ENCODE measurements around the gene TRMT5.

TRMT5 gene

DNA sequence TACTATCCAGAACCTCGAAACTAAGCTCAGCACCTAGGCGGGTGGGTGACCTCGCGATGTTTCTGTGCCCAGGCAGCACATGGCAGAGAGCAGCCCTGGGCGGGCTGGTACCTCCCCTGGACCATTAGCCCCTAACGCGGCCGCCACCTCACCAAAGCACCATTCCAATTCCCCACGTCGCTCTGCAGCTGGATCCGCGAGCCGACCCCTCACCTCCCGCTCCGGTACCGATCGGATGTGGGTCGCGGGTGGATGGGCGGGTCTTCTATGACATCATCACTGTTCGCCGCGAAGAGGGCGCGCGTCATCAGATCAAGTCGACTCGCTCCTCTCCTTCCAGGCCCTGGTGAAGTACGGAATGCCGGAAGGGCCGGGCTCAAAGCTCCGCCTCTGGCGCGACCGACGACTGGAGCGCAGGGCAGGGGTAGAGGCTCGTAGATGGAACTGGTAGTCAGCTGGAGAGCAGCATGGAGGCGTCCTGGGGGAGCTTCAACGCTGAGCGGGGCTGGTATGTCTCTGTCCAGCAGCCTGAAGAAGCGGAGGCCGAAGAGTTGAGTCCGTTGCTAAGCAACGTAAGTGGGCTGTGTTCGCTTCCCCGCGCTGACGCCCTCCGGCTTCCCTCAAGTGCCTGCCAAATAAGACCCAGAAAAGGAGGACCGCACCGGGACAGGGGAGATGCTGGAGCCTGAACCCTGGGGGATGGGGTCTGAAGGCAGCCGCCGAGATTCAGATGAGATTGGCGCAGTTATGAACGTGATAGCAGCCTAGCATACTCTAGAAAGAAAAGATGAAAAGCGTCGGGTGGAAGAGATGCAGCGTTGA is at the start of gene TRMT5, which contains the start of gene SLC38A6:
TRMT5 (minus strand) TSS at position 269 of the 822 bp plus-strand sequence; CDS start at position 163, 106 bp downstream.
SLC38A6 (plus strand) TSS at position 435 of the 822 bp plus-strand sequence; CDS start at position 468, 33 bp downstream.
- DNase-seq, result peak; percentile 84

GRCh38 chr14:61026526-61026925 is 45.6 kb upstream of the TRMT5 start:
- DNase-seq, result no peak

DNA sequence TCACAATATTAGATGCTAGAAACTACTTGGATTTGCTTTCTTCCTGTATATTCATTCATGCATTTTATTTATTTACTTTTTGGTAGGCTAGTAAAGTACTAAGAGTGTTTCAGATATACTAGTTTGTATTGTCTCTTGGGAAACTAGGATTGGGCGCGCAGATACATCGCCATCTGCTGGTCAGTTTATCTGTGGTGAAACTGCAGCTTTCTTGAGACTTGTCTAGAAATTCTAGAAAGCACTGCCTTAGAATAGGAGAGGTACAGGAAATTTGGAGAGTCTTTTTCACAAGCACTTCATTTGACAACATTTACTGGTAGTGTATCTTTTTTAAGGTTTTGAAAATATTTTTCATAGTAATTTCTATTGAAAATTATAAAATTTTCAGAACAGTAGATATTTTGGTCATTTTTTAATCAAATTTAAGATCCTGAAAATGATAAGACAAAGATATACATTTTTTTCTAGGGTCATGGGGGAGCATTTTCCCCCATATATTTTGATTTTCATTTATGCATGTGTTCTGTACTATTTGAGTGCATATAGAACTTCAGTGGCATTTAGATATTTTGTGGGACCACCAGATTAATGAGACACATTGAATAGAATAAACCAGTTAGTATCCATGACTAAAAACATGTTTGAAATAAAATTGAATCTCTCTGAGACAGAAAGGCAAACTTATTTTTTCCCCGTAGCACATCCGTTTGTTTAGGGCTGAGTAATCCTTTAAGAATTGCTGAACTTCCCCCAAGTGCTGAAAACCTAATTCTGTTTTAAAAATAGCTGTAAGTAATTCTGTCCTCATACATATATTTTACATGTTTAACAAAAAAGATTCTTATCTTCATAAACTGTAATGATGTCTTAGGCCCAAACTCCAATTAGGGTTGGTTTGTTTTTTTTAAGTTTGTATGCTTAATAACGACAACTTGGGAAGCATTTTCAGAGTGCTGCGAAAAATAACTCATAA is 44.7 kb upstream of the TRMT5 start:
- DNase-seq, result peak; percentile 12

GRCh38 chr14:61019537-61019936 is 38.7 kb upstream of the TRMT5 start:
- DNase-seq, result no peak

- DNase-seq, result no peak
Observed at GRCh38 chr14:61003571-61003970, 22.7 kb upstream of the TRMT5 start.

GRCh38 chr14:60999536-60999935 is 18.7 kb upstream of the TRMT5 start:
- DNase-seq, result no peak

DNA sequence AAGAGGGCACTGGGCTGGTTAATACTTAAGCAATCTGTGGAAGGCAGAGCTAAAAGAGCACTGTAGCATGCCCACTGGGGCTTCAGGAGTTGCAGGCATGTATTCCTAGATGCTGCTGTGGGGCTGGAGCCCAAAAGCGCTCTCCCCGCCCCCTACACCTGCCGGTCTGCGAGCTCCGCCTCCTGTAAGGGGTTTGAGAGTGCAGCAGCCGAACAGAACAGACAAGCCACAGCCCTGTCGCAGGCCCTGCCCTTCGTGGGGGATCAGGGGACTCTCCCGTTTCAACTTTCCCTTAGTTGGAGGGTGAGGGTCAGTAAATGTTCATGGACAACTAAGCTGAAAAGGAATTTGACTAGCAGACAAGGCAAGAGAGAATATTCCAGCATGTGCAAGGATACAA is 17.7 kb upstream of the TRMT5 start:
- no peak for DNase-seq

DNA sequence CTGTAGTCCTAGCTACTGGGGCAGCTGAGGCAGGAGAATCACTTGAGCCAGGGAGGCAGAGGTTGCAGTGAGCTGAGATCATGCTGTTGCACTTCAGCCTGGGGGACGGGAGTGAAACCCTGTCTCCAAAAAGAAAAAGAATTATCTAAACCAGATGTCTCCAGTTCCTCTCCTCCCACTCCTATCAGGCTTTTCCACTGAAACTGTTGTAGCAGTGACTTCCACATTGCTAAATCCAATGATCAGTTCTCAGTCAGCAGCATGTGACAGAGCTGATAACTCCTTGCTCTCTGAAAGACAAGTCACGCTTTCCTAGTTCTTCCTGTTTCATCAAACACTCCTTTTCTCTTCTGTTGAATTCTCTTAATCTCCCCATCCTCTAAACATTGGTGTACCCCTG is 8.7 kb upstream of the TRMT5 start:
- no peak for DNase-seq

DNA sequence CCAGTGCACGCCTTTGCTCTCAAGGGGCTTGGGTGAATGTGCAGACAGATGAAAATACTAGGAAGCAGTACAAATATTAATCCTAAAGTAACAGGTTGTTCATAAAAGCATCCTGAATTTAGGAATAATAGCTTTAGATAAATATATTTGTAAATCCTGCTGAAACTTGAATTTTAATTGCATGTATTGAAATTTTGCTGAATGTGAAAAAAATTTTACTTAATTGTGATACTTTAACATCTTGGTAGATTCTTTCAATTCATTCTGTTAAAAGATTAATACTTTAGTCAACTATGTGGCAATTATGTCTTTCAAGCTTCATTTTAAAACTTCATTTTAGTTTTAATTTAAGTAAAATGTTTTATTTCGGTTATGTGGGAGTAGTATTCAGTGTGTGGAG is 5.6 kb upstream of the TRMT5 start:
- DNase-seq, result no peak

- DNase-seq, result no peak
Observed at GRCh38 chr14:60984196-60984595, 3.3 kb upstream of the TRMT5 start.

DNA sequence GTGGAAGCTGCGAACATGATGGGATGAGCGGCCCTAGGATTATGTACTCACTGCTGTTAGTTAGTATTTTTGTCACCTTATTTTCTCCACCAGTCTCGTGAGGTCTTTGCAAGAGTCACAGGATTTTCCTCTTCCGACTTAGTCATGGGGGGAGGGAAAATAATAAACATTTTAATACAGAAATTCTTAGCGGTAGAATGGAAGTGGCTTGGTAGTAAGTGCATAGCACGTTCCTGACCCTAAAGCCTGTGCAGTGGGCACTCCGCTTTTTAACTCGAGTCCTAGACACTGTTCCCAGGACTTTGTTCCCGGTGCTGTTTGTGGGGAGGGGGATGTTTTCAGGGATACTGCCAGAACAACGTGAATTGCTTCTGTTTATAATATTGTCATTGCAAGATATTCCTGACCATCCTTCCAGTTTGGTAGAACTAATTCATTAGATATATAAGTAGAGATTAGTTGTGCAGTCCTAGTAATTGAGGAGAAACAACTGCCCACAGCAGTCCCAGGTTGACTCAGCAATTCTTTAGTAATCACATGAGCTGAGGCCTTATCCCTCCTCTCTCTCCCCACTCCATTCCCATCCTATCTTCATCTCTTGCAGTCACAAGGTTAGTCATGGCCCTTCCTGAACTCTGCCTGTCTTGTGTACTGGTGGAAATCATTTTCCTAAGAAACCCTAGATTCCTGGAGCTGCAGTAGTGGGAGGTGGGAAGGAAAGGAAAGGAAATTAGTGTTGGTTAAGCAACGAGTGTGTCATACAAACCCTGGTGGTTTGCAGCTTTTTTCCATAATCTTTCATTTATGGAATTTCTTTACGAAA is 965 bp upstream of the TRMT5 start:
- no peak for DNase-seq

GRCh38 chr14:60977847-60978246 is 3.0 kb downstream of the TRMT5 start:
- DNase-seq, result no peak

DNA sequence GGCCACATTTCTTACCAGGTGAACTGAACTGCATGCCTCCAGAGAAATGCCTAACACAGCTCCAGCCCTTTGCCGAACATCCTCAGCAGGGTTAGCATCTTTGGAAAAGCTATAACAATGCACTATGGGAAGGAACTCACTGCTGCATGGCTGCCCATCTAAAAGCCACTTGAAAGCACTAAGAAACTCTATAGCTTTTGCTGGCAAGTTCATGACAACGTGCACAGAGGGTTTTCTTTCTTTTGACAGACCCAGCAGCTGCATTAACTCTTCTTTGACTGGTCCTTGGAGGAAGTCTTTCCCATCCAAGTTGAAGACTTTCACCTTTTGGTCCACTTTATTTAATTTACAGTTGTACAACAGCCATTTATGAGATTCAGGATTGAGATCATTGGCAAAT is 5.3 kb downstream of the TRMT5 start:
- no peak for DNase-seq

- DNase-seq, result no peak
Observed at GRCh38 chr14:60974090-60974651, 6.7 kb downstream of the TRMT5 start.

- DNase-seq, result no peak
Observed at GRCh38 chr14:60973070-60973469, 7.8 kb downstream of the TRMT5 start.

DNA sequence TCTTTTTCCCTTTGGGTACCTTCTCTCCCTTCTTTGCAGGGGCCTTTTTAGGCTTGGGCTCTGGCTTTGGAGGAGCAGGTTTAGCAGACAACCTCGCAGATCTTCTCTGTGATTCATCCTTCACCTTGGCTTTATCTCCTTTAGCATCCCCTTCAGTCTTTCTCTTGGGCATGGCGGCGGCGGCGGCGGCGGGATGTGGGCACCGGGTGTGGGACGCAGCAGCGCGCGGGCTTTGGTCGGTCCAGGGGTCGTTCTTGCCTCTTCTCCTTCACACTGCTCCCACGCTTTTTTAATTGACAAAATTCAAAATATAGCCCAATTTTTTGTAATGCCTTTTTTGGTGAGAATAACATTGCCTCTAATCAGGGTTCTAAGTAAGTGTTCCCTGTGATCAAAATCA is 8.6 kb downstream of the TRMT5 start:
- DNase-seq, result no peak

DNA sequence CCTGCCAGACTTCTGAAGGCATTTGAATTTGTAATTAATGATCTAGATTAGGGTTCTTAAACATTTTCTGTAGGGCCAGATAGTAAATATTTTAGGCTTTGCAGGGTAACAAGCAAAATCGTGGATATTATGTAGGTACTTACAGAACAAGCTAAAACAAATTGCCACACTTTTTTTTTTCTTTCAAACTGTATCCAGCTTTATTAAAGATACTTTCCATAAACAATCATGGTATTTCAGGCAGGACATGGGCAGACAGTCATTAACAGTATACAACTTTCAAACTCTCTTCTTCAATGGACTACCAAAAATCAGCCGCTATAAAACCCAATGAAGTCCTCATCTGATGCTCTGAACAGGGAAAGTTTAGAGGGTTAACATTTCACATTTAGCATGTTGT is 9.6 kb downstream of the TRMT5 start:
- no peak for DNase-seq

DNA sequence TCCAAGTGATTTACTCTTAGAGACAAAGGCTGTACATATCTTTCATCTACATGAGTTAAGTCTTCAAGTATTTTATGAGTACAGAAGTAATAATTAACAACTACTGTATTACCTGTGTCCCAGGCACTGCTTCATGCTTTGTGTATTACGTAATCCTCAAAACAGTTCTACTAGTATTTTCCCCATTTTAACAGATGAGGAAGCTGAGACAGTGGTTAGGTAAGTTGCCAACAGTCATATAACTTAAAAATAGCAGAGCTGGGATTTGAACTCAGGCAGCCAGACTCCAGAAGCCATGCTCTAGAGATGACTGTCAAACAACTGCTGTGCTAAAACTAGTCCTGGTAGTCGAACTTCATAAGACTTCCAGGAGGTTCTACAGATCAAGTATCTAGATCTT is 10.7 kb downstream of the TRMT5 start:
- DNase-seq, result no peak

DNA sequence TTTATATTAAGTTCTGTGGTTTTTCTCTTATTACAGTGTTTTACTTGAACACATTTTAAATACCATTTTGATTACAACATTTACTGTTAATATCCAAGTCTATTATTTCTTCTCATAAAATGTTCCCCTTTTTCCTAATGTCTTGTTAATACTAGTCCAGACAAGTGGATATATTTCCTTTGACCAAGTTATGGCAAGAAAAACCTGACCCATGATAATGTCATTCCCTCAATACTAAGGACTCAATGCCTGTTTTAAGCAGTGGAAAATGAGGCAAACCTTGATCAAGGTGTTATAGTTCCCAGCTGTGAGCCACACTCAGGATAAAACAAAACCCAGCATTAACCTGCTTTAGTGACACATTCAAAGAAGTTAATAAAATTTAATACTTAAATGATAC is 12.2 kb downstream of the TRMT5 start:
- DNase-seq, result no peak

- DNase-seq, result no peak
Observed at GRCh38 chr14:60968099-60968498, 12.8 kb downstream of the TRMT5 start.

- no peak for DNase-seq
Observed at GRCh38 chr14:60965402-60965801, 15.5 kb downstream of the TRMT5 start.

DNA sequence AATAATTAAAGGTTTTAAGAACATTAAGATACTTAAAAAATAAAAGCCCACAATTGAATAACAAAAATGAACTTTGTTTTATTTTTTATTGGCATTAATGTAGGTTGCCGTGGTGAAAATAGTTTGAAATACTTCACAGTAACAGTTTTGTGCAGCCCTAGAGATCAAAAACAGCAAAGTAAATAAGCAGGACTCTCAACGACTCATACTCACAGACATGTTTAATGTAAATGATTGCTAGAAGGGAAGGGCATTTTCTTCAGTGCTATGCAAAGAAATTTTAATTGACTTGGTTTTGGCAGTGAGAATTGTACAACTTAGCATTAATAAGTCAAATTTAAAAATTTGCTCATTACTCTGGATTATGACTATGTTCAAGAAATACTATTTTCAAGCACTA is 16.0 kb downstream of the TRMT5 start:
- DNase-seq, result no peak
